ENCODE measurements around the gene SLX4IP. TPM values are rescaled to one million over a fixed set of nuclear protein-coding genes. Genes with fewer than 3 reads are reported as not detected.

The SLX4IP gene
- total and polyA plus RNA-seq, 2 of the 13 experiments (the other 11 are each of a cell fraction or from before 2014, with no cell fraction given) = 3.6 to 7.3 TPM

DNA sequence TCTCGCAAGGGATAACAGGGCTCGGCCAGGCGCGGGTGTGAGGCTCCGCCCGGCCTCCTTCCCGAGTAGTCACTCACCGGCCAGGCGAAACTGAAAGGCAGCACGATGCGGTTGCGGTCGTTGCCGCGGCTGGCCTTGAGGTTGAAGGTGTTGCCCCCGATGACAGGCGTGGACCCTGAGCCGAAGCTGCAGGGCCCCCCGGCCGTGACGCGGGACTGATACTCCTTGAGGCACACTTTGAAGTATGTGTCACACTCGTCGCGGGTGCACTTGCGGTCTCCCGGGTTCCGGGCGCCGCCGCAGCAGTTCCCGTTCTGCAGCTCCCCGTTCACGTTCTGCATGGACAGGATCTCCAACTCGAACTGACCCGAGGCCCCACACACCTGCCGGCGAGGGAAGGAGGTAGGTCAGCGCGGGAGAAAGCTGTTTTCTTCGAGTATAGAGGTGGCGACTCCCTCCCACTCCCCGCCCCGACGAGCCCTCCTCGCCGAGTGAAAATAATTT lies 237.6 kb downstream of the SLX4IP start (continued):
- TF ChIP-seq, protein P1, sequence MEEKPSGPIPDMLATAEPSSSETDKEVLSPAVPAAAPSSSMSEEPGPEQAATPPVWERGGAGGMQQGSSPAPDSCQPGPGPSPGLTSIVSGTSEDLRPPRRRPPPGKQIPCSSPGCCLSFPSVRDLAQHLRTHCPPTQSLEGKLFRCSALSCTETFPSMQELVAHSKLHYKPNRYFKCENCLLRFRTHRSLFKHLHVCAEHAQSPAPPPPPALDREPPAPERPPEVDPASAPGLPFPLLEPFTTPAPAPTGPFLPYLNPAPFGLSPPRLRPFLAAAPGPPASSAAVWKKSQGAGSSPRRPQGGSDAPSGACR (CRISPR knock-in tag; IDR thresholded peaks at IDR 0.05) = no peak; the same call in 1 of the 2 replicates
- no peak for TF ChIP-seq ZNF569 (CRISPR knock-in tag; IDR thresholded peaks at IDR 0.05; ENCODE audit: borderline replicate concordance)
- TF ChIP-seq NFYB (CRISPR knock-in tag; IDR thresholded peaks at IDR 0.05) = no peak
- peak; percentile 78; the same call in 1 of the 2 replicates for TF ChIP-seq ZNF773 (CRISPR knock-in tag; IDR thresholded peaks at IDR 0.05; ENCODE audit: borderline replicate concordance)
- peak; percentile 32; the same call in 1 of the 2 replicates for TF ChIP-seq SMAD1 (CRISPR knock-in tag; IDR thresholded peaks at IDR 0.05; ENCODE audit: borderline replicate concordance, low read depth)
- no peak for TF ChIP-seq SP5 (CRISPR knock-in tag; IDR thresholded peaks at IDR 0.05; ENCODE audit: borderline replicate concordance, low read depth)
- TF ChIP-seq, protein P2, sequence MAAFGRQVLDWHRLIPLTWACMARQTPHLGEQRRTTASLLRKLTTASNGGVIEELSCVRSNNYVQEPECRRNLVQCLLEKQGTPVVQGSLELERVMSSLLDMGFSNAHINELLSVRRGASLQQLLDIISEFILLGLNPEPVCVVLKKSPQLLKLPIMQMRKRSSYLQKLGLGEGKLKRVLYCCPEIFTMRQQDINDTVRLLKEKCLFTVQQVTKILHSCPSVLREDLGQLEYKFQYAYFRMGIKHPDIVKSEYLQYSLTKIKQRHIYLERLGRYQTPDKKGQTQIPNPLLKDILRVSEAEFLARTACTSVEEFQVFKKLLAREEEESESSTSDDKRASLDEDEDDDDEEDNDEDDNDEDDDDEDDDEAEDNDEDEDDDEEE (CRISPR knock-in tag; IDR thresholded peaks at IDR 0.05) = no peak; the same call in 1 of the 2 replicates
- TF ChIP-seq, protein P3, sequence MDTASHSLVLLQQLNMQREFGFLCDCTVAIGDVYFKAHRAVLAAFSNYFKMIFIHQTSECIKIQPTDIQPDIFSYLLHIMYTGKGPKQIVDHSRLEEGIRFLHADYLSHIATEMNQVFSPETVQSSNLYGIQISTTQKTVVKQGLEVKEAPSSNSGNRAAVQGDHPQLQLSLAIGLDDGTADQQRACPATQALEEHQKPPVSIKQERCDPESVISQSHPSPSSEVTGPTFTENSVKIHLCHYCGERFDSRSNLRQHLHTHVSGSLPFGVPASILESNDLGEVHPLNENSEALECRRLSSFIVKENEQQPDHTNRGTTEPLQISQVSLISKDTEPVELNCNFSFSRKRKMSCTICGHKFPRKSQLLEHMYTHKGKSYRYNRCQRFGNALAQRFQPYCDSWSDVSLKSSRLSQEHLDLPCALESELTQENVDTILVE (CRISPR knock-in tag; IDR thresholded peaks at IDR 0.05) = no peak
- no peak for TF ChIP-seq PAF1 (CRISPR knock-in tag; IDR thresholded peaks at IDR 0.05)
- TF ChIP-seq, protein P4, sequence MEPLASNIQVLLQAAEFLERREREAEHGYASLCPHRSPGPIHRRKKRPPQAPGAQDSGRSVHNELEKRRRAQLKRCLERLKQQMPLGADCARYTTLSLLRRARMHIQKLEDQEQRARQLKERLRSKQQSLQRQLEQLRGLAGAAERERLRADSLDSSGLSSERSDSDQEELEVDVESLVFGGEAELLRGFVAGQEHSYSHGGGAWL (CRISPR knock-in tag; IDR thresholded peaks at IDR 0.05) = peak; percentile 78; the same call in 1 of the 2 replicates
- peak; percentile 73; the same call in 1 of the 2 replicates for TF ChIP-seq DNMT1 (CRISPR knock-in tag; IDR thresholded peaks at IDR 0.05)
- no peak for TF ChIP-seq NBN (conservative IDR thresholded peaks at IDR 0.05)
- TF ChIP-seq TARDBP (CRISPR knock-in tag; IDR thresholded peaks at IDR 0.05) = no peak
- TF ChIP-seq SP4 (CRISPR knock-in tag; IDR thresholded peaks at IDR 0.05) = no peak
- TF ChIP-seq ZFY (CRISPR knock-in tag; IDR thresholded peaks at IDR 0.05) = peak; percentile 52
- TF ChIP-seq, protein P5, sequence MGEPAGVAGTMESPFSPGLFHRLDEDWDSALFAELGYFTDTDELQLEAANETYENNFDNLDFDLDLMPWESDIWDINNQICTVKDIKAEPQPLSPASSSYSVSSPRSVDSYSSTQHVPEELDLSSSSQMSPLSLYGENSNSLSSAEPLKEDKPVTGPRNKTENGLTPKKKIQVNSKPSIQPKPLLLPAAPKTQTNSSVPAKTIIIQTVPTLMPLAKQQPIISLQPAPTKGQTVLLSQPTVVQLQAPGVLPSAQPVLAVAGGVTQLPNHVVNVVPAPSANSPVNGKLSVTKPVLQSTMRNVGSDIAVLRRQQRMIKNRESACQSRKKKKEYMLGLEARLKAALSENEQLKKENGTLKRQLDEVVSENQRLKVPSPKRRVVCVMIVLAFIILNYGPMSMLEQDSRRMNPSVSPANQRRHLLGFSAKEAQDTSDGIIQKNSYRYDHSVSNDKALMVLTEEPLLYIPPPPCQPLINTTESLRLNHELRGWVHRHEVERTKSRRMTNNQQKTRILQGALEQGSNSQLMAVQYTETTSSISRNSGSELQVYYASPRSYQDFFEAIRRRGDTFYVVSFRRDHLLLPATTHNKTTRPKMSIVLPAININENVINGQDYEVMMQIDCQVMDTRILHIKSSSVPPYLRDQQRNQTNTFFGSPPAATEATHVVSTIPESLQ (CRISPR knock-in tag; conservative IDR thresholded peaks at IDR 0.05) = no peak
- TF ChIP-seq, protein P6, sequence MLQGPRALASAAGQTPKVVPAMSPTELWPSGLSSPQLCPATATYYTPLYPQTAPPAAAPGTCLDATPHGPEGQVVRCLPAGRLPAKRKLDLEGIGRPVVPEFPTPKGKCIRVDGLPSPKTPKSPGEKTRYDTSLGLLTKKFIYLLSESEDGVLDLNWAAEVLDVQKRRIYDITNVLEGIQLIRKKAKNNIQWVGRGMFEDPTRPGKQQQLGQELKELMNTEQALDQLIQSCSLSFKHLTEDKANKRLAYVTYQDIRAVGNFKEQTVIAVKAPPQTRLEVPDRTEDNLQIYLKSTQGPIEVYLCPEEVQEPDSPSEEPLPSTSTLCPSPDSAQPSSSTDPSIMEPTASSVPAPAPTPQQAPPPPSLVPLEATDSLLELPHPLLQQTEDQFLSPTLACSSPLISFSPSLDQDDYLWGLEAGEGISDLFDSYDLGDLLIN (CRISPR knock-in tag; IDR thresholded peaks at IDR 0.05; ENCODE audit: borderline replicate concordance) = peak; percentile 75; the same call in 1 of the 2 replicates
- peak; percentile 50; the same call in 1 of the 2 replicates for TF ChIP-seq MEF2D (CRISPR knock-in tag; IDR thresholded peaks at IDR 0.05)
- no peak for TF ChIP-seq FOXM1 (CRISPR knock-in tag; IDR thresholded peaks at IDR 0.05)
- no peak for TF ChIP-seq TCF7L2 (IDR thresholded peaks at IDR 0.05; ENCODE audit: low read depth, low read length)
- TF ChIP-seq ELF4 (CRISPR knock-in tag; IDR thresholded peaks at IDR 0.05; ENCODE audit: borderline replicate concordance) = no peak
- no peak for TF ChIP-seq ZNF441 (CRISPR knock-in tag; IDR thresholded peaks at IDR 0.05; ENCODE audit: borderline replicate concordance)
- TF ChIP-seq NKX3-1 (CRISPR knock-in tag; IDR thresholded peaks at IDR 0.05) = peak; percentile 75; the same call in 1 of the 2 replicates
- TF ChIP-seq HNRNPK (IDR thresholded peaks at IDR 0.05; ENCODE audit: low read depth, low read length, poor library complexity, severe bottlenecking) = no peak
- TF ChIP-seq CHD2 (IDR thresholded peaks at IDR 0.05; ENCODE audit: low read depth, low read length) = peak; percentile 13; the same call in 1 of the 2 replicates
